ENCODE measurements around the gene SPEG. TPM values are rescaled to one million over a fixed set of nuclear protein-coding genes. Genes with fewer than 3 reads are reported as not detected.

SPEG gene
- polyA plus RNA-seq, 3 donors from 2014 or later = not detected

DNA sequence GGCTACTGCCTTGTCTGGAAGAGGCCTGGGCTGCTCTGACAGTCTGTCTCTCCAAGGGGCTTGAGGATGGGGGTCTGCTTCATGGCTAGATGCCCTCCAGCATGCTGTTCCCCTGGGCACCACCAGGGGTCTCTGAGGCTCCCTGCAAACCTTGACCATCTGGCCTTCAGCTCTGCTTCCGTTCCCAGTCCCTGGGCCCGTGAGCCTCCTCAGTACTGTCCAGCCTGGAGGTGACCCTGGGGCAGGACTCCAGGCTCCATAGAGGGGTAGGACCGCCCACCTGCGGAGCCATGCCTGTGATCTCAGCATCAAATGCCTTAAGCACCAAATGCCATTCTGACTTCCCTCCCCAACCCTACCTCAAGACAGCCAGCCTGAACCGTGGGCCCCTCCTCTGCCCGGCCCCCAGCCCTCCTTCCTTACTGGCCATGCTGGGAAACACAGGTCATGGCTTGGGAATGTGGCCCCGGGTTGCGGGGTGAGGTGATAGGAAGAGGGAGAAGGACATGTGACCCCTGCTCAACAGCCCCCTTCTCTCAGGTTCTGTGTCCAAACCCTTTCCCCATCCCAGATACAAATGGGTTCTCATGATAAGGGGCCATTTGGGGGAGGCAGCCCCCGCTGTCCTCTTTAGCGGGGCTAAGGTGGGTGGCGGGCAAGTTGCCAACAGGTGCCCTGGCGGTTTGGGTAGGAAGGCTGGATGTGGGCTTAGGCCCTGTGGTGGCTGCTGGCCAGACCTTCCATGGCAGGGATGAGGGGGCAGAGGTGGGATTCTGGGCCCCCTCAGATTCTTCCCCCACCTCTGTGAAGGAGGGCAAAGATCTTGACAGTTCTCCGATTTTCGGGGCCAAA is 25.0 kb downstream of the SPEG start:
- Mint-ChIP-seq H3K27ac (no peak overlapping the region), H3K36me3 (no peaks in the 10 kb centered on the region), H3K27me3 (ENCODE audit: low read depth in 3 of 3) (peaks cover 2 to 6% (median 3%) of the 10 kb centered on the region in 3 donors), H3K4me3 (no peak overlapping the region), H3K9me3 (no peaks in the 10 kb centered on the region), H3K4me1 (no peaks in the 10 kb centered on the region)
- DNase-seq = peak; percentile 30 to 35 (median 31)

- H3K4me1 Mint-ChIP-seq = no peaks in the 10 kb centered on the region
- no peaks in the 10 kb centered on the region for H3K36me3 Mint-ChIP-seq
- DNase-seq = no peak
- H3K27ac Mint-ChIP-seq = no peak overlapping the region
- no peak overlapping the region for H3K4me3 Mint-ChIP-seq
- peaks cover 2 to 6% (median 3%) of the 10 kb centered on the region in 3 donors for H3K27me3 Mint-ChIP-seq (ENCODE audit: low read depth in 3 of 3)
- H3K9me3 Mint-ChIP-seq = no peaks in the 10 kb centered on the region
These were observed 25.8 kb downstream of the SPEG start for GRCh38 chr2:219460424-219460926.

- DNase-seq = no peak
- peaks cover 2 to 5% (median 3%) of the 10 kb centered on the region in 3 donors for H3K27me3 Mint-ChIP-seq (ENCODE audit: low read depth in 3 of 3)
- H3K9me3 Mint-ChIP-seq = no peaks in the 10 kb centered on the region
- H3K27ac Mint-ChIP-seq = no peak overlapping the region
- H3K36me3 Mint-ChIP-seq = no peaks in the 10 kb centered on the region
- H3K4me3 Mint-ChIP-seq = no peak overlapping the region
- no peaks in the 10 kb centered on the region for H3K4me1 Mint-ChIP-seq
These were observed 26.4 kb downstream of the SPEG start for GRCh38 chr2:219461047-219461514.

GRCh38 chr2:219461669-219462068 is 27.0 kb downstream of the SPEG start:
- no peak overlapping the region for H3K27ac Mint-ChIP-seq
- no peaks in the 10 kb centered on the region for H3K4me1 Mint-ChIP-seq
- H3K27me3 Mint-ChIP-seq (ENCODE audit: low read depth in 3 of 3) = peaks cover 2 to 4% (median 3%) of the 10 kb centered on the region in 3 donors
- H3K9me3 Mint-ChIP-seq = no peaks in the 10 kb centered on the region
- H3K36me3 Mint-ChIP-seq = no peaks in the 10 kb centered on the region
- no peak for DNase-seq
- no peak overlapping the region for H3K4me3 Mint-ChIP-seq

- H3K4me3 Mint-ChIP-seq = no peak overlapping the region
- H3K9me3 Mint-ChIP-seq = no peaks in the 10 kb centered on the region
- H3K36me3 Mint-ChIP-seq = no peaks in the 10 kb centered on the region
- H3K4me1 Mint-ChIP-seq = no peaks in the 10 kb centered on the region
- DNase-seq = no peak
- H3K27ac Mint-ChIP-seq = peak overlapping the region in 1 of 6 donors; percentile 34
- peaks cover 2 to 4% (median 3%) of the 10 kb centered on the region in 3 donors for H3K27me3 Mint-ChIP-seq (ENCODE audit: low read depth in 3 of 3)
These were observed 27.7 kb downstream of the SPEG start for GRCh38 chr2:219462349-219462748.

- H3K27me3 Mint-ChIP-seq (ENCODE audit: low read depth in 3 of 3) = peaks cover under 1 to 2% (median 2%) of the 10 kb centered on the region in 3 donors
- H3K27ac Mint-ChIP-seq = no peak overlapping the region
- H3K4me1 Mint-ChIP-seq = no peaks in the 10 kb centered on the region
- no peaks in the 10 kb centered on the region for H3K9me3 Mint-ChIP-seq
- no peaks in the 10 kb centered on the region for H3K36me3 Mint-ChIP-seq
- DNase-seq = no peak
- H3K4me3 Mint-ChIP-seq = no peak overlapping the region
These were observed 29.8 kb downstream of the SPEG start for GRCh38 chr2:219464286-219465032.

DNA sequence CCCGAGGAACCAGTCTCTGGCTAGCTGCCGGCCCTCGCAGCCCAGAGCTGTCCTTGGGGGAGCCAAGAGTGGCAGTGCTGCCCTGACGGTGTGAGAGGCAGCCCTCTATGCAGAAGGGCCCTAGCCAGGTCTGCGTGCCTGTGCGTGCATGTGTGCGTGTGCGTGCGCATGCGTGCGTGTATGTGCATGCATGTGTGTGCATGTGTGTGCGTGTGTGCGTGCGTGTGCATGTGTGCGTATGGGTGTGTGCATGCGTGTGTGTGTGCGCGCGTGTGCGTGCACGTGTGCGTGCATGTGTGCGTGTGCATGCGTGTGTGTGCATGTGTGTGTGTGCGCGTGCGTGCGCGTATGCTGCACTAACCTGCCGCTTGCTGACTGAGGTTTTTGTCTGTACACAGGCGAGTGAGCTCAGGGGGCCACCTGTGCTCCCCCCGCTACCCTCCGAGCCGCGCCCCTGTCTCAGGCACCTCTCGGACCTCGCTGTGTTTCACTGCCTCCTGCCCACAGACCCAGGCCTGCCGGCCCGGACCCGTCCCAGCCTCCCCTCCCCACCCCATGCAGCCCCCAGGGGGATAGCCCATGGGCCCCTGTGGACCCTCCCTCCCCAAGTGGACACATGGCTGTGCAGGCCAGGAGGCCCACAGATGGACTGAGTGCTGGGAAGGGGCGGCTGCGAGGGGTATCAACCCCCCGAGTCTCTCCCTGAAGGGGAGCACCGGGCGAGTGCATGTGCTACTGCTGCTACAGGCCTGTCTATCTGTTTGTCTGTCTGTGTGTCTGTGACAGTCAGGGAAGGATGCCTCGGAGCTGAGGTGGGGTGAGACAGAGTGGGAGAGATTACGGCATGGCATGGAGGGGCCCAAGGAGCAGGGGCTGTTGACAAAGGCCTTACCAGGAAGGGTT is 31.3 kb downstream of the SPEG start:
- H3K4me3 Mint-ChIP-seq = no peak overlapping the region
- DNase-seq = no peak
- H3K27me3 Mint-ChIP-seq (ENCODE audit: low read depth in 3 of 3) = peaks cover 2% of the 10 kb centered on the region in 3 donors
- H3K27ac Mint-ChIP-seq = no peak overlapping the region
- H3K4me1 Mint-ChIP-seq = no peaks in the 10 kb centered on the region
- H3K36me3 Mint-ChIP-seq = no peaks in the 10 kb centered on the region
- no peaks in the 10 kb centered on the region for H3K9me3 Mint-ChIP-seq

DNA sequence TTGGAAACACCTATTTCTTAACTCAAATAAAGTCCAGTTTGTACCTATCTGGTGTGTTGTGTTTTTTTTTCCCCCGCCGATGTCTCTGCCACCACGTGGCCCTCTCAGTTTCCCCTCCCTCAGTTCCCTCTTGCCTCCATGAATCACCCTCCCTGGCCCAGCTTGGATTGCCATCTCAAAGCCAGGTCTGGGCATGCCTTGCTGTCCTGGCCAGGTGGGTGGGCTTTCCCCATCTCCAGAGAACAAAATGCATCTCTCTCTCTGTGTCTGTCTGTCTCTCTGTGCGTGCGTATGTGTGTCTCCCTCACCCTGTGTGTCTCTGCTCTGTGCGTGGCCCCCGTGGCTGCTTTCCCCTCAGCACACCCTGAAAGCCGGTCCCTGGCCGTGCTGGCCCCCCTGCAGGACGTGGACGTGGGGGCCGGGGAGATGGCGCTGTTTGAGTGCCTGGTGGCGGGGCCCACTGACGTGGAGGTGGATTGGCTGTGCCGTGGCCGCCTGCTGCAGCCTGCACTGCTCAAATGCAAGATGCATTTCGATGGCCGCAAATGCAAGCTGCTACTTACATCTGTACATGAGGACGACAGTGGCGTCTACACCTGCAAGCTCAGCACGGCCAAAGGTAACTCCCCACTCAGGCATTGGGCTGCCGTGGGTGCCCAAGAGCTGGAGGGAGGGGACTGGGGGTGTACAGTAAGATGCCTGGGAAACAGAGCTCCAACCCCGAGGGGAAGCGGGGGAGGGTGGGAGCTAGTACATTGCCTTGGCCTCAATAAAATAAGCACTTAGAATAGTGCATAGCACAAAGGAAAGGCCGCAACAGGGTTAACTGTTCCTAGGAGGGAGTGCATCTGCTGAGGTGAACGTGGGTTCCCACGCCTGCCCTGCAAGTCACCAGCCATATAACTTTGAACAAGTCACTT is 32.4 kb downstream of the SPEG start:
- Mint-ChIP-seq H3K9me3 (no peaks in the 10 kb centered on the region), H3K4me1 (no peaks in the 10 kb centered on the region), H3K27me3 (ENCODE audit: low read depth in 3 of 3) (peaks cover 0 to 2% (median 2%) of the 10 kb centered on the region in 3 donors), H3K36me3 (no peaks in the 10 kb centered on the region), H3K27ac (no peak overlapping the region), H3K4me3 (no peak overlapping the region)
- DNase-seq = no peak

DNA sequence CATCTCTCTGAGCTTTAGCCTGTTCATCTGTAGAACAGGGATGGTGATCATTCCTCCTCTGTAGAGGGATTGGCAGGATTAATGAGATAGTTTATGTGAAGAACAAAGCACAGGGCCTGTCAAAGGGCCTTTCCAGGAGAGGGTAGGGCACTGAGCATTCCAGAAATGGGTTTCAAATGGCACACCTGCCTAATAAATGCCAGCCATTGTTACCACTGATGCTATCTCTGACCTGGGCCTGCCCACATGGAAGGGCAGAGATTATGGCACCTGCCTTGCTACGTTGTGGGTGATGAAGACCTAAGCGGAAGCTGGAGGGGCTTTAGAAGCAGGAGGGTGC is 33.1 kb downstream of the SPEG start:
- Mint-ChIP-seq H3K27me3 (ENCODE audit: low read depth in 3 of 3) (peaks cover 0 to 2% (median 0%) of the 10 kb centered on the region in 3 donors), H3K27ac (no peak overlapping the region), H3K36me3 (no peaks in the 10 kb centered on the region)

DNA sequence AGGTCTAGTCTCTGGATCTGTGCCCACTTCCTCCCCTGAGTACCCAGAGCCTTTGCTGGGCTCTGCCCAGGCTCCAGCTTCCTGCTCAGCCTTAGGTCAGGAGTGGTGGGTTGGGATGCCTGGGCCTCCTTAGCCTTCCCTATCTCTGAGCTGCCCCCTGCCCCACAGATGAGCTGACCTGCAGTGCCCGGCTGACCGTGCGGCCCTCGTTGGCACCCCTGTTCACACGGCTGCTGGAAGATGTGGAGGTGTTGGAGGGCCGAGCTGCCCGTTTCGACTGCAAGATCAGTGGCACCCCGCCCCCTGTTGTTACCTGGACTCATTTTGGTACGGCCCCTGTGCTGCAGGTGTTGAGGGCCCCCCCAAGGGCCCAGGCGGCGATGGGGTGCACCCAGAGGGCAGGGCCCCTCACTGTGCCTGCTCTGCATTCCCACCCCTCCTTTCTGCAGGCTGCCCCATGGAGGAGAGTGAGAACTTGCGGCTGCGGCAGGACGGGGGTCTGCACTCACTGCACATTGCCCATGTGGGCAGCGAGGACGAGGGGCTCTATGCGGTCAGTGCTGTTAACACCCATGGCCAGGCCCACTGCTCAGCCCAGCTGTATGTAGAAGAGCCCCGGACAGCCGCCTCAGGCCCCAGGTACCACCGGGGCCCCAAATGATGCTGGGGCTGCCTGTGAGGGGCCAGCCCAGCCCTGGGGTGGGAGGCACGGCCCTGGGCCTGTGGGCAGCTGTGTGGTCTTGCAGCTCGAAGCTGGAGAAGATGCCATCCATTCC is 34.0 kb downstream of the SPEG start:
- peaks cover 0 to 2% (median 0%) of the 10 kb centered on the region in 3 donors for H3K27me3 Mint-ChIP-seq (ENCODE audit: low read depth in 3 of 3)
- H3K36me3 Mint-ChIP-seq = no peaks in the 10 kb centered on the region
- no peaks in the 10 kb centered on the region for H3K9me3 Mint-ChIP-seq
- DNase-seq = no peak
- H3K4me1 Mint-ChIP-seq = no peaks in the 10 kb centered on the region
- H3K27ac Mint-ChIP-seq = no peak overlapping the region
- H3K4me3 Mint-ChIP-seq = no peak overlapping the region

More for the DNA sequence above, 33.1 kb downstream of the SPEG start:
- Mint-ChIP-seq H3K4me1 (no peaks in the 10 kb centered on the region), H3K4me3 (no peak overlapping the region), H3K9me3 (no peaks in the 10 kb centered on the region)
- DNase-seq = no peak

DNA sequence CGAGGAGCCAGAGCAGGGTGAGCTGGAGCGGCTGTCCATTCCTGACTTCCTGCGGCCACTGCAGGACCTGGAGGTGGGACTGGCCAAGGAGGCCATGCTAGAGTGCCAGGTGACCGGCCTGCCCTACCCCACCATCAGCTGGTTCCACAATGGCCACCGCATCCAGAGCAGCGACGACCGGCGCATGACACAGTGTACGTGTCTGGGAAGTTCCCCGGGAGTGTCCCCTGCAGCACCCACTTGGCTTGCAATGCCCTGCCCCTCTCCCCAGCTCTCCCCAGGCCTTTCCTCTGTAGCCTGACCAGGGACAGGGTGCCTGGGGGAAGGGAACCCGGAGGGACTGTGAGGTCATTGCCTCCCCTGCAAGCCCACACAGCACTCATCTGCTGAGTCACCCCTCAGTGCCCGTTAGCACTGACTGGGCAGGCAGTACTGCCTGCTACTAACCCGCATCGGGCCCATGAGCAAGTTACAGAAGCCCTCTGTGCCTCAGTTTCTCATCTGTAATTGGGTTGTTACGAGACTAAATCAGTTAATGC is 34.6 kb downstream of the SPEG start:
- peaks cover 0 to 2% (median 0%) of the 10 kb centered on the region in 3 donors for H3K27me3 Mint-ChIP-seq (ENCODE audit: low read depth in 3 of 3)
- no peaks in the 10 kb centered on the region for H3K4me1 Mint-ChIP-seq
- H3K27ac Mint-ChIP-seq = no peak overlapping the region
- no peaks in the 10 kb centered on the region for H3K36me3 Mint-ChIP-seq
- no peaks in the 10 kb centered on the region for H3K9me3 Mint-ChIP-seq
- H3K4me3 Mint-ChIP-seq = no peak overlapping the region
- no peak for DNase-seq

GRCh38 chr2:219470429-219470828 is 35.8 kb downstream of the SPEG start:
- H3K4me1 Mint-ChIP-seq = no peaks in the 10 kb centered on the region
- H3K27ac Mint-ChIP-seq = no peak overlapping the region
- no peak overlapping the region for H3K4me3 Mint-ChIP-seq
- no peaks in the 10 kb centered on the region for H3K36me3 Mint-ChIP-seq
- DNase-seq = no peak
- H3K27me3 Mint-ChIP-seq (ENCODE audit: low read depth in 3 of 3) = peaks cover 0 to 2% (median 2%) of the 10 kb centered on the region in 3 donors
- H3K9me3 Mint-ChIP-seq = no peaks in the 10 kb centered on the region

All from immature natural killer cell (primary cell).